H9 (cell line): ENCODE data around the gene C6orf120. TPM values are rescaled to one million over a fixed set of nuclear protein-coding genes. Genes with fewer than 3 reads are reported as not detected.

Experiments used
- DNase-seq: peaks from one replicate; pipeline ENCODE4 v3.0.0-alpha.2; 2017
- H2AFZ ChIP-seq: one replicate; pipeline ENCODE4 v1.6.1; 2013; ENCODE audit warnings: mild to moderate bottlenecking, low read length, control low read depth, moderate library complexity
- H2AK5ac ChIP-seq: 2 replicates; pipeline ENCODE4 v1.6.1; 2013; ENCODE audit warnings: low read length, control low read depth, mixed read lengths; ENCODE audit not compliant: insufficient read length
- H2BK120ac ChIP-seq: one replicate; pipeline ENCODE4 v1.6.1; 2013; ENCODE audit warnings: low read depth, mild to moderate bottlenecking, low read length, control low read depth, inconsistent platforms; ENCODE audit not compliant: poor library complexity, severe bottlenecking
- H2BK12ac ChIP-seq: 2 replicates; pipeline ENCODE4 v1.6.1; 2013; ENCODE audit warnings: low read length, control low read depth, mixed read lengths, low read depth; ENCODE audit not compliant: insufficient read length
- H2BK15ac ChIP-seq: 2 replicates; pipeline ENCODE4 v1.6.1; 2013; ENCODE audit warnings: low read depth, low read length, control low read depth
- H2BK20ac ChIP-seq: one replicate; pipeline ENCODE4 v1.6.1; 2013; ENCODE audit warnings: low read depth, mild to moderate bottlenecking, low read length, control low read depth, inconsistent platforms; ENCODE audit not compliant: poor library complexity, severe bottlenecking
- H2BK5ac ChIP-seq: 2 replicates; pipeline ENCODE4 v1.6.1; 2013; ENCODE audit warnings: low read length, control low read depth, mixed read lengths; ENCODE audit not compliant: insufficient read length
- H3K14ac ChIP-seq: 2 replicates; pipeline ENCODE4 v1.6.1; 2013; ENCODE audit warnings: low read length, control low read depth; ENCODE audit not compliant: insufficient read depth
- H3K18ac ChIP-seq: 2 replicates; pipeline ENCODE4 v1.6.1; 2013; ENCODE audit warnings: low read depth, mild to moderate bottlenecking, mixed read lengths, low read length, control low read depth; ENCODE audit not compliant: insufficient read length
- H3K23ac ChIP-seq: 2 replicates; pipeline ENCODE4 v1.6.1; 2013; ENCODE audit warnings: low read length, control low read depth, mixed read lengths, low read depth; ENCODE audit not compliant: insufficient read length
- H3K23me2 ChIP-seq: 2 replicates; pipeline ENCODE4 v1.6.1; 2013; ENCODE audit warnings: low read depth, mild to moderate bottlenecking, mixed read lengths, low read length, control low read depth; ENCODE audit not compliant: insufficient read length, poor library complexity, severe bottlenecking
- H3K27ac ChIP-seq: 2 replicates; pipeline ENCODE4 v1.5.1; 2013; ENCODE audit warnings: low read length, control low read depth, mixed read lengths, low read depth; ENCODE audit not compliant: insufficient read length
- H3K27me3 ChIP-seq: 2 replicates; pipeline ENCODE4 v1.6.1; 2013; ENCODE audit warnings: low read length, control low read depth, inconsistent platforms; ENCODE audit not compliant: insufficient read depth
- H3K4ac ChIP-seq: 2 replicates; pipeline ENCODE4 v1.6.1; 2013; ENCODE audit warnings: low read depth, mild to moderate bottlenecking, control low read depth, inconsistent platforms, low read length, moderate library complexity
- H3K4me1 ChIP-seq: 2 replicates; pipeline ENCODE4 v1.6.1; 2013; ENCODE audit warnings: low read length, control low read depth, inconsistent platforms; ENCODE audit not compliant: insufficient read depth
- H3K4me2 ChIP-seq: 2 replicates; pipeline ENCODE4 v1.6.1; 2013; ENCODE audit warnings: low read length, control low read depth, mixed read lengths; ENCODE audit not compliant: insufficient read length, insufficient read depth
- H3K56ac ChIP-seq: 2 replicates; pipeline ENCODE4 v1.6.1; 2013; ENCODE audit warnings: low read depth, mild to moderate bottlenecking, mixed read lengths, low read length, control low read depth; ENCODE audit not compliant: insufficient read length
- H3K79me1 ChIP-seq: 2 replicates; pipeline ENCODE4 v1.6.1; 2013; ENCODE audit warnings: low read depth, mild to moderate bottlenecking, moderate library complexity, low read length, control low read depth, inconsistent platforms; ENCODE audit not compliant: insufficient read depth, poor library complexity, severe bottlenecking
- H3K79me2 ChIP-seq: 2 replicates; pipeline ENCODE4 v1.6.1; 2013; ENCODE audit warnings: low read length, control low read depth, inconsistent platforms; ENCODE audit not compliant: insufficient read depth
- H3K9ac ChIP-seq: 2 replicates; pipeline ENCODE4 v1.6.1; 2013; ENCODE audit warnings: low read length, control low read depth, mixed read lengths; ENCODE audit not compliant: insufficient read length; ENCODE audit errors: extremely low read depth
- H3K9me3 ChIP-seq: one replicate; pipeline ENCODE4 v1.6.1; 2013; ENCODE audit warnings: low read depth, low read length, inconsistent platforms; ENCODE audit not compliant: control insufficient read depth
- H3T11ph ChIP-seq: one replicate; pipeline ENCODE4 v1.6.1; 2013; ENCODE audit warnings: mild to moderate bottlenecking, low read length, control low read depth, inconsistent platforms
- H4K20me1 ChIP-seq: one replicate; pipeline ENCODE4 v1.6.1; 2013; ENCODE audit not compliant: control insufficient read depth, insufficient read length, insufficient read depth
- H4K5ac ChIP-seq: 2 replicates; pipeline ENCODE4 v1.6.1; 2013; ENCODE audit warnings: low read depth, mild to moderate bottlenecking, mixed read lengths, low read length, control low read depth; ENCODE audit not compliant: insufficient read length
- H4K8ac ChIP-seq: replicated peaks from 2 replicates; pipeline ENCODE4 v1.6.1; 2013; ENCODE audit warnings: low read length, control low read depth, mixed read lengths, low read depth; ENCODE audit not compliant: insufficient read length
- H4K91ac ChIP-seq: 2 replicates; pipeline ENCODE4 v1.6.1; 2013; ENCODE audit warnings: low read depth, mild to moderate bottlenecking, moderate library complexity, mixed read lengths, low read length, control low read depth; ENCODE audit not compliant: insufficient read length
- H3K27ac Mint-ChIP-seq, 3 experiments: 2 replicates in 2 of 3; 3 replicates in 1 of 3; pipeline ENCODE4 v1.8.0; 2020 to 2021; ENCODE audit warnings: mixed read lengths in 3 of 3, mild to moderate bottlenecking in 1 of 3, moderate library complexity in 1 of 3
- H3K27me3 Mint-ChIP-seq: 2 replicates; pipeline ENCODE4 v1.8.0; 2021; ENCODE audit warnings: low read depth, mild to moderate bottlenecking, moderate library complexity, mixed read lengths
- H3K36me3 Mint-ChIP-seq, 3 experiments: 2 replicates in 2 of 3; 3 replicates in 1 of 3; pipeline ENCODE4 v1.8.0; 2020 to 2021; ENCODE audit warnings: low read depth in 3 of 3, mixed read lengths in 3 of 3; ENCODE audit not compliant: insufficient read depth in 1 of 3
- H3K4me1 Mint-ChIP-seq, 2 experiments: 2 replicates each; pipeline ENCODE4 v1.8.0; 2020; ENCODE audit warnings: mixed read lengths in 2 of 2
- H3K4me3 Mint-ChIP-seq, 2 experiments: 2 replicates in 1 of 2; 3 replicates in 1 of 2; pipeline ENCODE4 v1.8.0; 2020 to 2021; ENCODE audit warnings: mild to moderate bottlenecking in 2 of 2, mixed read lengths in 2 of 2, moderate library complexity in 1 of 2
- H3K9me3 Mint-ChIP-seq, 2 experiments: 2 replicates in 1 of 2; 3 replicates in 1 of 2; pipeline ENCODE4 v1.8.0; 2020; ENCODE audit warnings: mild to moderate bottlenecking in 2 of 2, mixed read lengths in 2 of 2, moderate library complexity in 1 of 2
- CTCF ChIP-seq: fragments of 200-600 bp; sonication (generic); conservative IDR thresholded peaks from 3 replicates; pipeline ENCODE4 v1.8.0; 2021; ENCODE audit warnings: antibody characterized with exemption, mild to moderate bottlenecking
- WGBS: extraction: QIAGEN DNeasy Blood & Tissue Kit; methylation state at CpG from one replicate; pipeline ENCODE4 v1.1.7; 2013; ENCODE audit warnings: missing lambda C conversion rate, low lambda C conversion rate, mixed read lengths; ENCODE audit not compliant: insufficient read length; ENCODE audit errors: extremely low coverage; 5-methylcytosine and 5-hydroxymethylcytosine counted together
- total RNA-seq: library from RNA; stranded (reverse); gene quantifications from 2 replicates; pipeline ENCODE4 v1.2.1, GENCODE V29; 2021

Gene C6orf120
- total RNA-seq, 1 experiment from 2014 or later, result 23.2 TPM

- no peaks in the 10 kb centered on the region for H3K23me2 ChIP-seq
- H3K27me3 ChIP-seq, result no peaks in the 10 kb centered on the region
- peaks cover 39 to 80% (median 63%) of the 10 kb centered on the region in 3 experiments for H3K36me3 Mint-ChIP-seq
These were observed 36.6 kb upstream of the C6orf120 start for GRCh38 chr6:169665289-169665688.

More at GRCh38 chr6:169665289-169665688, 36.6 kb upstream of the C6orf120 start:
- Histone ChIP-seq H3K56ac (no peak overlapping the region), H2AK5ac (no peak overlapping the region), H2BK120ac (no peak overlapping the region), H3K4me1 (no peaks in the 10 kb centered on the region), H3K4me2 (no peak overlapping the region), H2BK5ac (no peak overlapping the region), H3K14ac (no peak overlapping the region), H3K79me1 (no peaks in the 10 kb centered on the region), H3K4ac (no peak overlapping the region), H3K27ac (no peak overlapping the region), H3K79me2 (no peaks in the 10 kb centered on the region), H4K5ac (no peak overlapping the region), H2BK12ac (no peak overlapping the region), H3K18ac (no peak overlapping the region), H4K8ac (no peak overlapping the region), H2BK20ac (no peak overlapping the region), H4K20me1 (no peaks in the 10 kb centered on the region), H3K23ac (no peak overlapping the region), H3T11ph (no peak overlapping the region), H4K91ac (no peak overlapping the region), H3K9me3 (no peaks in the 10 kb centered on the region), H2AFZ (no peak overlapping the region), H2BK15ac (no peak overlapping the region), H3K9ac (no peak overlapping the region)
- Mint-ChIP-seq H3K9me3 (no peaks in the 10 kb centered on the region; a peak in 2 of 5 replicates), H3K27me3 (no peaks in the 10 kb centered on the region), H3K27ac (peak overlapping the region in 1 of 3 experiments; percentile 72; a peak in 1 of 7 replicates), H3K4me3 (no peak overlapping the region), H3K4me1 (peaks cover 10 to 11% of the 10 kb centered on the region in 2 experiments)
- no peak for DNase-seq
- no peak for TF ChIP-seq CTCF
- WGBS, result no CpG with 5 or more reads among the region's 9 CpGs
